ENCODE data around the gene DPH5. TPM values are rescaled to one million over a fixed set of nuclear protein-coding genes. Genes with fewer than 3 reads are reported as not detected.
A peak's percentile ranks its signal among the peaks of the same experiment; 100 is the strongest.
"Not testable (repeated sequence)": the region's sequence is repeated elsewhere in the genome, so short reads cannot be mapped to it uniquely, and the experiment has no call there.

Gene DPH5
- 35.4 TPM for total RNA-seq
- long read RNA-seq, transcript DPH5-203 (8 exons, 1,316 nt): major isoform, 21 of 26 reads
- long read RNA-seq, partial matches to known transcripts: 0 of 26 reads
- long read RNA-seq, other reads (novel, unspliced or antisense): 2 of 26 reads

GRCh38 chr1:101025657-101026429, at the start of gene DPH5:
Gene DPH5, minus strand, starts transcription at chr1:101025784. Its CDS starts 341 bp downstream, at chr1:101025443.
- ATAC-seq (peak; percentile 98), DNase-seq (ENCODE audit: missing footprints) (peak; percentile 96)
- intact Hi-C loops (cut with DNase I): loop anchor here (1.0 to 5.0 kb wide), 2 partner anchors 81 to 212 kb away; no protein-coding TSS in a partner anchor

GRCh38 chr1:101073836-101074235, 48.3 kb upstream of the DPH5 start:
- DNase-seq (ENCODE audit: missing footprints) (no peak), ATAC-seq (no peak)
- intact Hi-C loops (cut with DNase I): no loop called here

- ATAC-seq (no peak), DNase-seq (ENCODE audit: missing footprints) (no peak)
- intact Hi-C loops (cut with DNase I): no loop called here
These were observed 45.9 kb upstream of the DPH5 start for GRCh38 chr1:101071470-101071891.

- intact Hi-C loops (cut with DNase I): no loop called here
- ATAC-seq (no peak), DNase-seq (ENCODE audit: missing footprints) (no peak)
These were observed 43.6 kb upstream of the DPH5 start for GRCh38 chr1:101069158-101069557.

- ATAC-seq; DNase-seq (ENCODE audit: missing footprints); intact Hi-C loops (cut with DNase I): not testable (repeated sequence)
These were observed 41.4 kb upstream of the DPH5 start for GRCh38 chr1:101066937-101067335.

- intact Hi-C loops (cut with DNase I): no loop called here
- ATAC-seq: no peak
- DNase-seq (ENCODE audit: missing footprints): no peak
These were observed 40.8 kb upstream of the DPH5 start for GRCh38 chr1:101066260-101066936.

- intact Hi-C loops (cut with DNase I): no loop called here
- ATAC-seq (no peak), DNase-seq (ENCODE audit: missing footprints) (no peak)
These were observed 40.0 kb upstream of the DPH5 start for GRCh38 chr1:101065575-101065974.

- no peak for DNase-seq (ENCODE audit: missing footprints)
- ATAC-seq: no peak
- intact Hi-C loops (cut with DNase I): no loop called here
These were observed 39.1 kb upstream of the DPH5 start for GRCh38 chr1:101064697-101065096.

GRCh38 chr1:101060992-101061391, 35.4 kb upstream of the DPH5 start:
- ATAC-seq (no peak), DNase-seq (ENCODE audit: missing footprints) (no peak)
- intact Hi-C loops (cut with DNase I): no loop called here

GRCh38 chr1:101059945-101060542, 34.5 kb upstream of the DPH5 start:
- ATAC-seq: no peak
- intact Hi-C loops (cut with DNase I): no loop called here

GRCh38 chr1:101055623-101056022, 30.0 kb upstream of the DPH5 start:
- no peak for ATAC-seq
- DNase-seq (ENCODE audit: missing footprints): no peak
- intact Hi-C loops (cut with DNase I): no loop called here

More at GRCh38 chr1:101059945-101060542, 34.5 kb upstream of the DPH5 start:
- no peak for DNase-seq (ENCODE audit: missing footprints)

- DNase-seq (ENCODE audit: missing footprints) (no peak), ATAC-seq (no peak)
- intact Hi-C loops (cut with DNase I): no loop called here
These were observed 26.4 kb upstream of the DPH5 start for GRCh38 chr1:101051688-101052638.

GRCh38 chr1:101050869-101051268, 25.3 kb upstream of the DPH5 start:
- intact Hi-C loops (cut with DNase I): no loop called here
- DNase-seq (ENCODE audit: missing footprints): no peak
- ATAC-seq: no peak

- ATAC-seq: no peak
- DNase-seq (ENCODE audit: missing footprints): no peak
- intact Hi-C loops (cut with DNase I): no loop called here
These were observed 19.2 kb upstream of the DPH5 start for GRCh38 chr1:101044749-101045148.

- no peak for ATAC-seq
- DNase-seq (ENCODE audit: missing footprints): no peak
- intact Hi-C loops (cut with DNase I): no loop called here
These were observed 18.7 kb upstream of the DPH5 start for GRCh38 chr1:101044259-101044658.

- ATAC-seq (peak; percentile 57), DNase-seq (ENCODE audit: missing footprints) (no peak)
- intact Hi-C loops (cut with DNase I): no loop called here
These were observed 18.2 kb upstream of the DPH5 start for GRCh38 chr1:101043776-101044175.

GRCh38 chr1:101041300-101041699, 15.7 kb upstream of the DPH5 start:
- ATAC-seq (no peak), DNase-seq (ENCODE audit: missing footprints) (no peak)
- intact Hi-C loops (cut with DNase I): no loop called here

GRCh38 chr1:101040666-101041065, 15.1 kb upstream of the DPH5 start:
- DNase-seq (ENCODE audit: missing footprints): no peak
- ATAC-seq: no peak
- intact Hi-C loops (cut with DNase I): no loop called here

- ATAC-seq: no peak
- intact Hi-C loops (cut with DNase I): no loop called here
These were observed 13.7 kb upstream of the DPH5 start for GRCh38 chr1:101039245-101039644.

More at GRCh38 chr1:101039245-101039644, 13.7 kb upstream of the DPH5 start:
- DNase-seq (ENCODE audit: missing footprints): no peak

All from Right ventricle myocardium inferior (tissue), 1 donor.